ENCODE measurements around the gene OLFM4. TPM values are rescaled to one million over a fixed set of nuclear protein-coding genes. Genes with fewer than 3 reads are reported as not detected.

The OLFM4 gene
- total RNA-seq, 2 experiments from 2014 or later: 0.06 TPM; not detected in 1

DNA sequence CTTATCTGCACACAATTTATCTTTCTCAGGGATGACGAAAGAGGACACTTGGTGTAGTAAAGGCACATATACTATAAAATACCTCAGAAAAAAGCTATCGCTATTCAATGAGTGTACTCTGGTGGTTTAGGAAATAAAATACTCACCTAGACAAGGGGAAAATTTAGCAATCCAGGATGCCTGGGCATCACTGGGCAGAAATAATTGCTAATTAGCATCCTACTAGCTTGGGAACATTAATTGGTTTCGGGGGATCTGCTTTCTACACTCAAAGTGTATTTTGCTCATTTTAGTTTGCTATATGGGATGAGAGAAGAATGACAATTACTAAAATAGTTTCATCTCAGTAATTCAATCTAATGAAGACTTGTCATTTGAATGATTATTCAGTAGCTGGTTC lies 60.3 kb downstream of the OLFM4 start:
- intact Hi-C loops (cut with micrococcal nuclease; ENCODE audit: unreplicated experiment): no loop called here
- no peak for TF ChIP-seq EZH2phosphoT487 (IDR thresholded peaks at IDR 0.05; ENCODE audit: borderline replicate concordance, low read depth, low read length)
- TF ChIP-seq, protein P1, sequence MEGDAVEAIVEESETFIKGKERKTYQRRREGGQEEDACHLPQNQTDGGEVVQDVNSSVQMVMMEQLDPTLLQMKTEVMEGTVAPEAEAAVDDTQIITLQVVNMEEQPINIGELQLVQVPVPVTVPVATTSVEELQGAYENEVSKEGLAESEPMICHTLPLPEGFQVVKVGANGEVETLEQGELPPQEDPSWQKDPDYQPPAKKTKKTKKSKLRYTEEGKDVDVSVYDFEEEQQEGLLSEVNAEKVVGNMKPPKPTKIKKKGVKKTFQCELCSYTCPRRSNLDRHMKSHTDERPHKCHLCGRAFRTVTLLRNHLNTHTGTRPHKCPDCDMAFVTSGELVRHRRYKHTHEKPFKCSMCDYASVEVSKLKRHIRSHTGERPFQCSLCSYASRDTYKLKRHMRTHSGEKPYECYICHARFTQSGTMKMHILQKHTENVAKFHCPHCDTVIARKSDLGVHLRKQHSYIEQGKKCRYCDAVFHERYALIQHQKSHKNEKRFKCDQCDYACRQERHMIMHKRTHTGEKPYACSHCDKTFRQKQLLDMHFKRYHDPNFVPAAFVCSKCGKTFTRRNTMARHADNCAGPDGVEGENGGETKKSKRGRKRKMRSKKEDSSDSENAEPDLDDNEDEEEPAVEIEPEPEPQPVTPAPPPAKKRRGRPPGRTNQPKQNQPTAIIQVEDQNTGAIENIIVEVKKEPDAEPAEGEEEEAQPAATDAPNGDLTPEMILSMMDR (conservative IDR thresholded peaks at IDR 0.05; ENCODE audit: low read length): no peak

GRCh38 chr13:53089951-53090350 lies 61.3 kb downstream of the OLFM4 start:
- no peaks in the 10 kb centered on the region for H3K36me3 ChIP-seq (ENCODE audit: insufficient read depth, low read length)
- intact Hi-C loops (cut with micrococcal nuclease; ENCODE audit: unreplicated experiment): no loop called here
- H4K20me1 ChIP-seq (ENCODE audit: insufficient read depth, low read length): no peaks in the 10 kb centered on the region
- no peak overlapping the region for H3K4me3 ChIP-seq (ENCODE audit: low read depth, low read length, poor library complexity, severe bottlenecking)
- no peaks in the 10 kb centered on the region for H3K9me3 ChIP-seq (ENCODE audit: low read length)
- H2AFZ ChIP-seq (ENCODE audit: low read length): no peak overlapping the region
- H3K4me1 ChIP-seq (ENCODE audit: insufficient read depth, low read length, poor library complexity, severe bottlenecking): no peaks in the 10 kb centered on the region
- DNase-seq (ENCODE audit: low spot score): no peak
- no peak overlapping the region for H3K4me2 ChIP-seq (ENCODE audit: low read length)
- no peak overlapping the region for H3K27ac ChIP-seq (ENCODE audit: low read depth, low read length, poor library complexity, severe bottlenecking)
- CTCF ChIA-PET (ENCODE audit: unreplicated experiment): no interaction called here
- BruUV-seq (replicated peaks): no TSS peak
- no peaks in the 10 kb centered on the region for H3K9me2 ChIP-seq (ENCODE audit: insufficient read depth, low read length)
- H3K79me2 ChIP-seq (ENCODE audit: insufficient read depth, low read depth, low read length): no peaks in the 10 kb centered on the region
- POLR2A ChIA-PET: no interaction called here
- TF ChIP-seq, protein P1 (conservative IDR thresholded peaks at IDR 0.05; ENCODE audit: low read length): no peak
- TF ChIP-seq EZH2phosphoT487 (IDR thresholded peaks at IDR 0.05; ENCODE audit: borderline replicate concordance, low read depth, low read length): no peak

More for the DNA sequence above, 60.3 kb downstream of the OLFM4 start:
- Histone ChIP-seq H3K9me3 (ENCODE audit: low read length) (no peaks in the 10 kb centered on the region), H3K4me1 (ENCODE audit: insufficient read depth, low read length, poor library complexity, severe bottlenecking) (no peaks in the 10 kb centered on the region), H2AFZ (ENCODE audit: low read length) (no peak overlapping the region), H3K27ac (ENCODE audit: low read depth, low read length, poor library complexity, severe bottlenecking) (no peak overlapping the region), H4K20me1 (ENCODE audit: insufficient read depth, low read length) (no peaks in the 10 kb centered on the region), H3K36me3 (ENCODE audit: insufficient read depth, low read length) (no peaks in the 10 kb centered on the region), H3K4me2 (ENCODE audit: low read length) (no peak overlapping the region), H3K9me2 (ENCODE audit: insufficient read depth, low read length) (no peaks in the 10 kb centered on the region), H3K79me2 (ENCODE audit: insufficient read depth, low read depth, low read length) (no peaks in the 10 kb centered on the region), H3K4me3 (ENCODE audit: low read depth, low read length, poor library complexity, severe bottlenecking) (no peak overlapping the region)
- POLR2A ChIA-PET: no interaction called here
- no TSS peak for BruUV-seq (replicated peaks)
- no peak for DNase-seq (ENCODE audit: low spot score)
- CTCF ChIA-PET (ENCODE audit: unreplicated experiment): no interaction called here

- H3K27ac ChIP-seq (ENCODE audit: low read depth, low read length, poor library complexity, severe bottlenecking): no peak overlapping the region
- POLR2A ChIA-PET: interaction anchor here (0.7 kb wide), 1 partner anchor 180 kb away, joined by 3 read pairs; no protein-coding TSS in a partner anchor
- H3K4me1 ChIP-seq (ENCODE audit: insufficient read depth, low read length, poor library complexity, severe bottlenecking): no peaks in the 10 kb centered on the region
- no peaks in the 10 kb centered on the region for H3K9me2 ChIP-seq (ENCODE audit: insufficient read depth, low read length)
- H3K9me3 ChIP-seq (ENCODE audit: low read length): no peaks in the 10 kb centered on the region
- no peaks in the 10 kb centered on the region for H4K20me1 ChIP-seq (ENCODE audit: insufficient read depth, low read length)
- BruUV-seq (replicated peaks): no TSS peak
- CTCF ChIA-PET (ENCODE audit: unreplicated experiment): no interaction called here
- H3K79me2 ChIP-seq (ENCODE audit: insufficient read depth, low read depth, low read length): no peaks in the 10 kb centered on the region
- no peak overlapping the region for H2AFZ ChIP-seq (ENCODE audit: low read length)
- no peak for TF ChIP-seq EZH2phosphoT487 (IDR thresholded peaks at IDR 0.05; ENCODE audit: borderline replicate concordance, low read depth, low read length)
- TF ChIP-seq, protein P1 (conservative IDR thresholded peaks at IDR 0.05; ENCODE audit: low read length): no peak
- intact Hi-C loops (cut with micrococcal nuclease; ENCODE audit: unreplicated experiment): no loop called here
- DNase-seq (ENCODE audit: low spot score): no peak
- H3K4me3 ChIP-seq (ENCODE audit: low read depth, low read length, poor library complexity, severe bottlenecking): no peak overlapping the region
- no peak overlapping the region for H3K4me2 ChIP-seq (ENCODE audit: low read length)
- no peaks in the 10 kb centered on the region for H3K36me3 ChIP-seq (ENCODE audit: insufficient read depth, low read length)
These were observed 61.8 kb downstream of the OLFM4 start for GRCh38 chr13:53090461-53090860.

Measured in OCI-LY7 (cell line).